Stimulated activated CD8-positive, alpha-beta memory T cell treated with anti-CD3 and anti-CD28 coated beads, Interleukin-12 subunit alpha, Interleukin-12 subunit beta, amount 100 ng/mL, for 1 hour (primary cell): ENCODE results near the gene PVALB.
A peak's percentile ranks its signal among the peaks of the same experiment; 100 is the strongest.

Experiments used
- DNase-seq: peaks from one replicate; pipeline ENCODE4 v3.0.0-alpha.2; 2020; ENCODE audit warnings: low read depth

The PVALB gene

DNA sequence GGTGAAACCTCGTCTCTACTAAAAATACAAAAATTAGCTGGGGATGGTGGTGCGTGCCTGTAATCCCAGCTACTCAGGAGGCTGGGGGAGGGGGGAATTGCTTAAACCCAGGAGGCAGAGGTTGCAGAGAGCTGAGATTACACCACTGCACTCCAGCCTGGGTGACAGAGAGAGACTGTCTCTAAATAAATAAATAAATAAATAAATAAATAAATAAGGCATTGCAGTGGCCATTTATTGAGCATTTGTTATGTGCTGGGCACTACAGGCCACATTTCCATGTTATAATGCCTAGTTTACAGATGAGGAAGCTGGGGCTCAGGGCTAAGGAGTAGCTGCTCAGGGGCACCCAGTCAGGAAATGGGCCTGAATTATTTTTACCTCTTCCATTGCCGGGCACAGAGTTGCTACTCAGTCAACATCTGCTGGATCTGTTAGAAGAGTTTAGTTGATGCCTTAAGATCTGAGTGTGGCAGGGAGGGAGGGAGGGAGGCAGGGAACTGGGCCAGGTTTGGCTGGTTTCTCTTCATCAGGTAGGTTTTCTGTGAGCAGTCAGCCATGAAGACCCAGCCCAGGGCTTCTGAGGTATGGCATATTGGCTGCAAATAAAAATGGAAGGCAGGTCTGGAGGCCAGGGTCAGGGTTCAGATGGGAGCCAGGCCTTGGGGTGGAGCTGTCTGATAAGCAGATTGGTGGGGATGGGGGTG lies 5.6 kb downstream of the PVALB start:
- DNase-seq = no peak

GRCh38 chr22:36809351-36809750 lies 7.5 kb downstream of the PVALB start:
- DNase-seq = no peak

- no peak for DNase-seq
Measured at GRCh38 chr22:36808721-36809344, 8.0 kb downstream of the PVALB start.

DNA sequence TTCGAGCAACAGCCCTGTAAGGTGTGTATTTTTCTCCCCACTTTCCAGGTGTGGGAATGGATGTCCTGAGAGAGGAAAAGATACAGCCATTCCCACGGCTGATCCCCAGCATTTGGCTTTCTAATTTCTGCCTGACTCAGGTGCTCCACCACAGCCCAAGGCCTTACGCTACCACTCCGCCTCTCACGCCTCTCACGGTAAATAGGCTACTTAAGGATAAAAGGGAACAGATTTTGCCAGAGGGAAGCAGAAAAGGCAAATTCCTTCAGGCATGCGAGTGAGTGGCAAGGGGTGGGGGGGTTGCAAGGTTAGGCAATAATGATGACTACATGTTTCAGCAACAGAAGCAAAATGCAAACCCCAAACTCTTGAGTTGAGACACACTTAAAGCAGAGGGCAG lies 9.2 kb downstream of the PVALB start:
- DNase-seq = no peak

DNA sequence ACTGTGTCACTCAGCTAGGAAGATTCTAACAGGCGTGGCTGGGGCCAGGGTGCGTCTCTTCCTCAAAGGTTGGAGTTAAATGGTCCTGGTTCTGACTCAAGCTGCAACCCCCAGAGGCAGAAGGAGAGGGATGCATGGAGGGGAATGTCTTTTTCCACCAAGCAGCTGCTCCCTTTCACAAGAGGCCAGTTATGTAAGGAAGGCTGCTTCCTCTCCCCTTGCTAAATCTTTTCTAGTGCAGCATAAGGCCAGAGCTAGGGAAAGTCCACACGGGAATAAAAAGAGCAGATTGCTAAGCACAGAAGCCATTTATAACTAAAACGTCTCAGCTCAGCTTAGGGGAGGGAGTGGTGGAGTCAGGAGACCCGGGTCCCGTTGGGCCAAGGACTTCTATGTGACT lies 10.0 kb downstream of the PVALB start:
- DNase-seq = no peak

- no peak for DNase-seq
Measured at GRCh38 chr22:36803358-36803757, 13.5 kb downstream of the PVALB start.

DNA sequence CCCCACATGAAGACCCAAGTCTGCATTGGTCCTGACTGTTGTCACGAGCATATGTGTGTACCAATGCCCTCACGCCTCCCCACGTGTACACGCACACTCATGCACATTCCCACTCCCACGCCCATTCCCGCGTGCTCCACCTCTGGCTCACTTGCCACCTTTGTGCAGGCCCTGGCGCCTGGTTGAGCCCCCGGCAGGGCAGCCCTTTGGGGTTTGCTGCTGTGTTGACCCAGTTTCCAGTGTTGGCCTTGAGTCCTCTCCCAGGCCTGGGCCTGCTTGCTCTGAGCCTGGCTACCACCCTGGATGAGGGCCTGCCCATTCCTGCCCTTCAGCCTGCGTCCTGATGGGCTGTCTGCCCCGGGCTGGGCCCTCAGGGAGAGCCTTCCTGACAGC lies 18.2 kb downstream of the PVALB start:
- DNase-seq = no peak

DNA sequence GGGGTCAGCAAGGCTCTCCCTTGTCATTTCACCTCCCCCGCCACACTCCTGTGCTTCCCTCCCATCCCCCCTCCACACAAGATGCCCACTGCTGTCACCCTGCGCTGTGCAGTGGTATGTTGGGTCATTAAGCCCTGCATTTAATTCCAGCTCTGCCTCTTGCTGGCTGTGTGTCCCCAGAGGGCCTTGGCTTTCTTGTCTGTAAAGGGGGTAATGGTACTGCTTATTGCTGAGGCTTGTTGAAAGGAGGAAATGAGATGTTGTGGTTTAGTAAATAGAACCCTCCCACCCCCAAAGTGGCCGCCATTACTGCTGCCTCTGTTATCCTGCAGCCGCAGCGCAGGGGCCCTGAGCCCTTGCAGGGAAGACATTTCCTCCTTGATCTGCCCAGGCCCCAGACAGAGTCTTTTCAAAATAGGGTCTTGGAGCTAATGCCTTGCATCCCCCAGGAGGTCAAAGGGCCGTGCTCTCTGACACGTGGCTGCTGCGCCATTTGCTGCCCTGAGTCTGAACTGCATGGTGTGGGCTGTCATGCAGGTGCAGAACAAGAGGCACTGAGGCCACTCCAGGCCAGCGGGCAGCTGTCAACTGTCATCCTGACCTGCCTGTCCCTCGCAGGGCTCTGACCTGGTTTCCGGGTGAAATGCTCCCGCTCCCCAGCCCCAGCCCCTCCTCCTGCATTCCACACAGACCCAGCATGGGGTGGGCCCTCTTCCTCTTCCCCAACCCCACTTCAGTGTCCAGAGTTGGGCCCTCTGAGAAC lies 18.7 kb downstream of the PVALB start:
- DNase-seq = no peak

GRCh38 chr22:36797374-36797773 lies 19.5 kb downstream of the PVALB start:
- DNase-seq = no peak

DNA sequence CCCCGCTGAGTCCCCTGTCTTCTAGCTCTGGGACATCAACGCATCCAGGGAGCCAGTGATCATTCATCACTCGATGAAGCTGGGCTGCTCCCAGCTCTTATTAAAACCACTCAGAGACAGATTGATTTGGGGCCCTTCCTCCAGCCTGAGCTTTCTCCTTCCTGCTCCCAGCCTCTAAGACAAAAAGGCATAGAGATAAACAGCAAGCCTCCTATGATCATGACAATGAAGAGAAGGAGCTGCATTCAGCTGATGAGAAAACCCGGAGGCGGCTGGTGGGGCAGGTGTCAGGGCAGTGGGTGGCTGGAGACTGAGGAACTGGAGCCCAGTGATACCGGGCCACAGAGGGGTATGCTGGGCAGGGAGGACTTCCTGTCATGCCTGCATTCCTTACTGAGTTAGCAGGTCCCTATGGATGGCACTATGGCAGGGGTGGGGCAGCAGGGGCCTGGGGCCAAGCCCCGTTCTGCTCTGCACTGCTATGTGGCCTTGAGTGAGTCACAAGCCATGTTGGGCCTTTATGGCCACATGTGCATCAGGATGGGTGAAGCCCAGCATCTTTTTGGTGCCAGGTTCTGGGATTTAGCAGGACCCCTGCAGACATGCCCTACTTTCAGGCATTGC lies 20.2 kb downstream of the PVALB start:
- no peak for DNase-seq

GRCh38 chr22:36795633-36796032 lies 21.2 kb downstream of the PVALB start:
- no peak for DNase-seq

- DNase-seq = no peak
Measured at GRCh38 chr22:36790648-36791047, 26.2 kb downstream of the PVALB start.

DNA sequence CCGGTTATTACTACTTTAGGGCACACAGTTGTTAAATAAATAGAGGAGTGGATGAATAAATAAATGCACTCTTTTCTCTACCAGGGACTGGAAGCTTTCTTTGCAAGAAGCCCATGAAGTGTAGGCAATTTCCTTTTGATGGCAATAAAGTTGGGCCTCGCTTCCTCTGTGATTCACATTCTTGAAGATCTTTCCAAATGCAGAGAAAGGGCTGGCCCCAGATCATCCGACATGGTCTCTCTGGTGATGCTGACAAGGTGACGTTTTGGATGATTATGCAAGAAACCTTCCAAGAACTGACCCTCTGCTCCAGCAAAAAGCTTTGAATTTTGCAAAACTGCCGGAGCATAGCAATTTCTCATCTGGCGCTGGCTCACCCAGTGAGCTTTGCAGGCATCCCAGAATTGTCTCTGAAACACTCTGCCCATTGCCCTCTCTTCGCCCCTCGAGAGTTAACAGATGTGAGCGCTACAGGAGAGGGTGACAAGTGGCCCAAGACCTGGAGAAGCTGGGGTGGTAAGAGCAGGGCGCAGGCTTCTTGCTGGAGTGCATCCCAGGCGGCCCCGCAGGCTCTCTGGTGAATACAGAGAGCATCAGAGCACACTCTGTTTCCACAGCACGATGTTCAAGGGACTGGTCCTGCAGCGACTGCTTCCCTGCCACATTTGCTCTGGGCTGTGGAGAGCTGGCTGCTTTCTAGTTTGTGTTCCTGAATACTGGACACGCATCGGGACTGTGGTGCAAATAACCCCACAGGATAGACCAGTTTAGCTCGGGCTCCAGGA lies 29.4 kb downstream of the PVALB start:
- DNase-seq = no peak

DNA sequence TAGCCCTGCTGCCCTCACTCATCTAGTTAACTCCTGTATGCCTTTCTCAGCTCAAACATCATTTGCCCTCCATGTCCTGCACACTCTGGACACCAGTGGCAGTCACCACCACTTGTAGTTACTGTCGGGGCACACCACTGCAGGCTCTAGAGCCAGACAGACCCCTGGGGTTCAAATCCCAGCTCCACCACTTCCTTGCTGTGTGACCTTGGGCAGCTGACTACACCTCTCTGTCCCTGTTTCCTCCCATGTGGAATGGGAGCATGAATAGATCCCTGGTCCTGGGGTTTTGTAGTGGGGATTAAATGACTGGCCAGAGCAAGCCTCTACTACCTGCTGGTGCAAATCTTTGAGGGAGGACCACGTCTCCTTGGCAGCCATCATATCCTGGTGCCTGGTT lies 33.1 kb downstream of the PVALB start:
- DNase-seq = no peak

DNA sequence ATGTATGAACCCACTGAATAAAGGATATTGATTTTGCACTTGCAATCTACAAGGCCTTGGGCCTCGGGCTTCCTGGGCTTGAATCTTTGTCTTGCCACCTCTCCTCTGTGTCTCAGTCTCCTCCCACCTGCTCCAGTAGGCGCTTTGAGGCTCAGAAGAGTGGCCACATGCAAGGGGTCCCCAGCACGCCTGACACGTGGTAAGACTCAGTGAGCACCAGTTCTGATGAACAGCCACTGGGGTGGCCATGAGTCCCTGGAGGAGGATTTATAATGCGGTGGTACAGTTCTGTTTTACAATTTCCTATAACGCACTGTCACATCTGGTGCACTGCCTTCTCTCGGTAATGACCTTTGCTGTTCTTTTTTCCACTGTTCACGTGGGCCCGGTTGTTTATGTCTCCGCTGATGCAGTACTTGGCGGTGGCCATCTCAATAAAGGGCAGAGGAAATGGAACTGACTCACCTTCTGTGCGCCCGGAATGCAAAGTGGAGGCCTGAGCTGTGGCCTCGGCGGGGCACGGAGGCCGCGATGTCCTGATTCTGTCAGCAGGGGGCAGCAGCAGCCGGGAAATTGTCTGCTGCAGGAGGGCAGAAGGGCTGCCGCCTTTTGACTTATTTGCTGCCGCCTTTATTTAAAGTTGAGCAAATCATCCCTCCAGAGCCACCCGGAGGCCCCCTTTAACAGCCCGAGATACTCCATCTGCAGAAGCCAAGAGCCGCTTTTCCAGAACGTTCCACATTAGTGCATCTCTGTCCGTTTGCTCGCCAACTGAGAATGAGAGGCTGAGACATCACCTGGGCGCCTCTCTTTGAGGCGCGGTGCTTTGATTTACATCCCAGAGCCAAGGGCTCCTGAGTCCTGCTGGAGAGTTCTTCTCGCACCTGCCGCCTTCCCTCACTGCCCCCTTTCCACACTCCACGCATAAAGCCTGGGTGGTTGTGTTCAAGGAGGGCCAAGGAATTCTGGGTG lies 34.9 kb downstream of the PVALB start:
- DNase-seq = peak; percentile 77

- DNase-seq = no peak
Measured at GRCh38 chr22:36778020-36778419, 38.8 kb downstream of the PVALB start.

- DNase-seq = no peak
Measured at GRCh38 chr22:36776722-36777121, 40.1 kb downstream of the PVALB start.

GRCh38 chr22:36775964-36776669 lies 40.7 kb downstream of the PVALB start, which contains the start of gene IFT27:
IFT27 (minus strand) TSS chr22:36776119; CDS start chr22:36775707, 412 bp downstream.
- peak; percentile 93 for DNase-seq

DNA sequence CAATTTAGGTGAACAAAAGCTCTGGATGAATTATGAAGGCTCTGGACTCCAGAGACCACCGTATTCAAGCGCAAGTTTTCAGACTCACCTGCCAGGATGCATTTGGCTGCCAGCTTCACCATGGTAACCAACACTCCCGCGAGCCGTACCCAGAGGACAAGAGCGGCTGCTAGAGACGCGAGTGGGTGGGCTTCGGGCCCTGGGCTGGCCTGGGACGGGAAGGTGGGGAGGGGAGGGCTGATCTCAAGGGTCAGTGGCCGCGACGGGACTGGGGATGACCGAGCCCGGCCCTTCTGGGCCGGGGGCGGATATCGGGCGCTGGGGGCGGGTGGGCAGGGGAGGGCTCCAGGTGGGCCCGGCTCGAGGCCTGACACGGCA lies 41.3 kb downstream of the PVALB start:
- peak; percentile 13 for DNase-seq

DNA sequence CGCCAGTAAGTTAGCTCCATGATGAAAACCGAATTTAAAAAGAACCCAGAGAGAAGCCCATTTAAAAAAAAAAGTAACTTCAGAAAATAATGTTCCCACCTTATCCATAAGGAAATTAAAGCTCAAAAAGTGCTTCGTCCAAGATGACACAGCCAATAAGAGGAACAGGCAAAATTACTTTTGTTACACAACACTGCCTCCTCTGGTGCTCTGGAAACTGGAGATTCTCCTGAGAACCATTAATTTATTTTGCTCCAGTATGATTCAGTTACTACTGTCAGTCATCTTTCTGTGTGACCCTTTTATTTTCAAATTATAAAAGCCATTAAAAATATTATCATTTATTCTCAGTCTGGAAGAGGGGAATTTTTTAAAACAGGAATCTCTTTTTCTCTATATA lies 42.9 kb downstream of the PVALB start:
- no peak for DNase-seq
